ENCODE data around the gene RASIP1. TPM values are rescaled to one million over a fixed set of nuclear protein-coding genes. Genes with fewer than 3 reads are reported as not detected.
"Not testable (repeated sequence)": the region's sequence is repeated elsewhere in the genome, so short reads cannot be mapped to it uniquely, and the experiment has no call there.

Gene RASIP1, protein sequence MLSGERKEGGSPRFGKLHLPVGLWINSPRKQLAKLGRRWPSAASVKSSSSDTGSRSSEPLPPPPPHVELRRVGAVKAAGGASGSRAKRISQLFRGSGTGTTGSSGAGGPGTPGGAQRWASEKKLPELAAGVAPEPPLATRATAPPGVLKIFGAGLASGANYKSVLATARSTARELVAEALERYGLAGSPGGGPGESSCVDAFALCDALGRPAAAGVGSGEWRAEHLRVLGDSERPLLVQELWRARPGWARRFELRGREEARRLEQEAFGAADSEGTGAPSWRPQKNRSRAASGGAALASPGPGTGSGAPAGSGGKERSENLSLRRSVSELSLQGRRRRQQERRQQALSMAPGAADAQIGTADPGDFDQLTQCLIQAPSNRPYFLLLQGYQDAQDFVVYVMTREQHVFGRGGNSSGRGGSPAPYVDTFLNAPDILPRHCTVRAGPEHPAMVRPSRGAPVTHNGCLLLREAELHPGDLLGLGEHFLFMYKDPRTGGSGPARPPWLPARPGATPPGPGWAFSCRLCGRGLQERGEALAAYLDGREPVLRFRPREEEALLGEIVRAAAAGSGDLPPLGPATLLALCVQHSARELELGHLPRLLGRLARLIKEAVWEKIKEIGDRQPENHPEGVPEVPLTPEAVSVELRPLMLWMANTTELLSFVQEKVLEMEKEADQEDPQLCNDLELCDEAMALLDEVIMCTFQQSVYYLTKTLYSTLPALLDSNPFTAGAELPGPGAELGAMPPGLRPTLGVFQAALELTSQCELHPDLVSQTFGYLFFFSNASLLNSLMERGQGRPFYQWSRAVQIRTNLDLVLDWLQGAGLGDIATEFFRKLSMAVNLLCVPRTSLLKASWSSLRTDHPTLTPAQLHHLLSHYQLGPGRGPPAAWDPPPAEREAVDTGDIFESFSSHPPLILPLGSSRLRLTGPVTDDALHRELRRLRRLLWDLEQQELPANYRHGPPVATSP
- not detected in 2 replicates for total RNA-seq (2014; rRNA removed; shearing (Covaris generic))
- polyA plus RNA-seq (2015; cell fraction: cytosol; rRNA removed), result 0.06 TPM in 1 of 2 replicates, not detected in the other
- 0.08 TPM in 1 of 2 replicates, not detected in the other for polyA plus RNA-seq (2015; cell fraction: nucleus; rRNA removed)

DNA sequence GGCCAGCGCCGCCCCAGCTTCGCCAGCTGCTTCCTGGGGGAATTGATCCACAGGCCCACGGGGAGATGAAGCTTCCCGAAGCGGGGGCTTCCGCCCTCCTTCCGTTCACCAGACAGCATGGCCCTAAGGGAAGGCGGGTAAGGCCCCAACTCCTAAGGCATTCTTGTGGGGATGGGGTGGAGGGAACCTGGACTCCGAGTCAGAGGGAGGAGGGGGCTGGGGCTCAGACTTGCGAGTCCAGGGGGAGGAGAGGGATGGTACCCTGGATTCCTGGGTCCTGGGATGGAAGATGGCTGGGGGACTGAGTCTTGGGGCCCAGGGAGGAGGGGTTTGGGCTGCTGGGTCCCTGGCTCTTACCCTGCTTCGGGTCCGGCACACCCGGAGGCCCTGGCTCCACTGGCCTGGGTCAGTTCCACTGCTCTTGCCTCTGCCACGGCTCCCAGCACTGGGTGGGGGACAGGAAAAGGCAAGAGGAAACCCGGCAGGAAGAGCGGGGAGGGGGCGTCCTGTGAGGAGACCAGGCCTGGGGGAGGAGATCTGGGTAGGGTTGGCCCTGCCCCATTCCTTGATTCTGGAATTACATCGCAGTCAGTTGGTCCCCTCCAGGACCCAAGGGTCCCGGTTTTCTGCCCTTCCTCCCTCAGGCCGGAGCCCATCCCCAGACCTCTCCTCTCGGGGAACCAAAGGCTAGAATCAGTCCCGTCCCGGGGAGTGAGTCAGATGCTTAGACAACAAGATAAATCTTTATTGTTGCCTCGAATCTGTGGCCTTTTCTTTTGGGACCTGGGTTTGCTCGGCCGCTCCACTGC lies at the start of gene RASIP1:
RASIP1 (minus strand) TSS at position 447 of the 809 bp plus-strand sequence; CDS start at position 119, 328 bp downstream.
- DNase-seq (ENCODE audit: low read depth), result no peak

DNA sequence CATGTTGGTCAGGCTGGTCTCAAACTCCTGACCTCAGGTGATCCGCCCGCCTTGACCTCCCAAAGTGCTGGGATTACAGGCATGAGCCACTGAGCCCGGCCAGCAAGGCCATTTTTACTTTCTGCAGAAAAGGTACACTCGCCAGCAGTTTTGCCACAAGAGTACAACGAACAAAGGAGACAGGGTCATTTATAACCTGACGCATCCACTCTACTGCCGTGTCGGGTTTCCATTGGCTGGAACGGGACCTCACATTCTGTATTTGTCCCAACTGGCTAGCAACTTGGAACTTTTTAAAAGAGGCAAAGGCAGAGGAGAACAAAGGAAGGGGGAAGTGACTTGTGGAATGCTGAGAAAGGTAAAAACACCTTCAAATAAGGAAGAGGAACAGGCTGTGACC lies 46.9 kb upstream of the RASIP1 start:
- DNase-seq (ENCODE audit: low read depth), result not testable (repeated sequence)

DNA sequence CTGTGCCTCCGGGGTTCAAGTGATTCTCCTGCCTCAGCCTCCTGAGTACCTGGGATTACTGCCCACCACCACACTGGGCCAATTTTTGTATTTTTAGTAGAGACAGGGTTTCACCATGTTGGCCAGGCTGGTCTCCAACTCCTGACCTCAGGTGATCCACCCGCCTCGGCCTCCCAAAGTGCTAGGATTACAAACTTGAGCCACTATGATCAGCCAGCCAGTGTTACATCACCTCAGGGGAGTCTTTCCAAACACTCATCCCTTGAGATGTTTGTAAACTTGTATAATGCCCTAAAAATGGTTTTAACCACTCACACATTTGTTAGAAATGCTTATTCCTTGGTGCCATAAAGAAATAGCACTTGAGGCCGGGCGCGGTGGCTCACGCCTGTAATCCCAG lies 46.0 kb upstream of the RASIP1 start:
- DNase-seq (ENCODE audit: low read depth), result not testable (repeated sequence)

DNA sequence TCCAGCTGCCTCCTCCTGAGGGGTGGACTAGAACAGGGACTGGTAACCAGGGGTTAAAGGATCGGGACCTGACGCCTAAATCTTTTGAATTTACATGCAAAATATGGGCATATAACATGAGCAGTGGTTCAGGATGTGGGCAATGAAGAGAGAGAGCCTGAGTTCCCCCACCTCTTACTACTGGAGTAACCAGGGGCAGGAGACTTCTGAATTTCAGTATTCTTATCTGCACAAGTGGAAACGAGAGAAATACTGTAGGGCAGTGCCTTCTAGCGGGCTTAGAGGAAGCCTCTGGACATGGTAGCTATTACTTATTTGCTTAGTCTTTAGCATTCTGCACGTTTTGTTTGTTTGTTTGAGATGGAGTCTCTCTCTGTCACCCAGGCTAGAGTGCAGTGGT lies 44.1 kb upstream of the RASIP1 start:
- no peak for DNase-seq (ENCODE audit: low read depth)

DNA sequence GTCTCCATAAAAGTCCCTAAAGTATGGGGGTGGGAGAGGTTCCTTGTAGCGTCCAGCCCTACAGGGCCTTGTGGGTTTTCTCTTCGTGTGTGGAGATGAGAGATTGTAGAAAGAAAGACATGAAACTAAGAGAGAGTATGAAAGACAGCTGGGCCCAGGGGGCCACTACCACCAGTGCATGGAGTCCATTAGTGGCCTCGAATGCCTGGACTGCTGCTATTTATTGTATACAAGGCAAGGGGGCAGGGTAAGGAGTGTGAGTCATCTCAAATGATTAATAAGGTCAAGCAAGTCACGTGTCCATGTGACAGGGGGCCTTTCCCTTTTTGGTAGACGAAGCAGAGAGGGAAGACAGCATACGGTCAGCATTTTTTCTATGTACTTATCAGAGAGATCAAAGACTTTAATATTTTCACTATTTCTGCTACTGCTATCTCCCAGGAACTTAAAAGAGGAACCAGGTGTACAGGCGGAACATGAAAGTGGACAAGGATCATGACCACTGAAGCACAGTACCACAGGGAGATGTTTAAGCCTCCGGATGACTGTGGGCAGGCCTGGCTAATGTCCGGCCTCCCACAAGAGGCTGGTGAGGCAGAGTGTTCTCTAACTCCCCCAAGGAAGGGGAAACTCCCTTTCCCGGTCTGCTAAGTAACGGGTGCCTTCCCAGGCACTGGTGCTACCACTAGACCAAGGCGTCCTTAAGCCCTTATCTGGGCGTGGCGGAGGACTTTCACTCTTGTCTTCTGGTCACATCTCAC lies 40.4 kb upstream of the RASIP1 start:
- peak; percentile 67 for DNase-seq (ENCODE audit: low read depth)

DNA sequence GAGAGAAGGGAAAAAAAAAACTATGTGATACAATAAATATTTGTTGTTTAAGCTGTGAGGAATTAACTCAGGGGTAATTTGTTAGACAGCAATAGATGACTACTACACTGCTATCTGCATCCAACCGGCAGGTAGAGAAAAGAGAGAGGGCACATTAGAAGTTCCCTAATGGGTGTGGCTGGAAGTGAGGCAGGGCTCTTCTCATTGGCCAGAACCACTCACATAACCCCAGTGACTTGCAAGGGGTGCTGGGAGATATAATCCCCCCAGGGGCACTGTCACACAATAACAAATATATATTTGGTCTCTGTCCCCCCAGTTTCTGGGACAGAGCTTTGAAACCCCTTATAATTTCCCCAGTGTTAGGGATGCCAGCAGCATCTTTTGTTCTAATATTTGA lies 39.2 kb upstream of the RASIP1 start:
- no peak for DNase-seq (ENCODE audit: low read depth)

DNA sequence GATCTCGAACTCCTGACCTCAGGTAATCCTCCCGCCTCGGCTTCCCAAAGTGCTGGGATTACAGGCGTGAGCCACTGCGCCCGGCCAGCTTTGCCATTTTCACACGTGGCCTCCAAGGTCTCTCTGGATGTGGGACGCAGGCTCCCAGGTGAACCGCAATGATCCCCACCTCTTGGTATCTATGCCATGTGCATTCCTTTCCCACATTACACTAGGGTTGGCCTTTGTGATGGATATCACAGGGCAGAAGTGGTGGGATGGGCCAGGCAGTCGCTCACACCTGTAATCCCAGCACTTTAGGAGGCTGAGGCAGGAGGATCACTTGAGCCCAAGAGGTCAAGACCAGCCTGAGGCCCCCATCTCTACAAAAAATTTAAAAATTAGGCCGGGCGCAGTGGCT lies 37.3 kb upstream of the RASIP1 start:
- DNase-seq (ENCODE audit: low read depth), result no peak

DNA sequence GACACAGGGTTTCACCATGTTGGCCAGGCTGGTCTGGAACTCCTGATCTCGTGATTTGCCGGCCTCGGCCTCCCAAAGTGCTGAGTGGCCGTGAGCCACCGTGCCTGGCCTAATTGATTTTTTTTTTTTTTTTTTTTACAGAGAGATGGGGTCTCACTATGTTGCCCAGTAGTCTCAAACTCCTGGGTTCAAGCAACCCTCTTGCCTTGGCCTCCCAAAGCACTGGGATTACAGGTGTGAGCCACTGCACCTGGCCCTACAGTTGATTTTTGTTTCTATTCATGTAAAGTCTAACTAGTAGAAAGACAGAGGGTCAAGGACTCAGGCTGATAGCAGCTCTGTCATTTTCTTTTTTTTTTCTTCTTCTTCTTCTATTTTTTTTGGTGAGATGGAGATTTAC lies 36.7 kb upstream of the RASIP1 start:
- no peak for DNase-seq (ENCODE audit: low read depth)

DNA sequence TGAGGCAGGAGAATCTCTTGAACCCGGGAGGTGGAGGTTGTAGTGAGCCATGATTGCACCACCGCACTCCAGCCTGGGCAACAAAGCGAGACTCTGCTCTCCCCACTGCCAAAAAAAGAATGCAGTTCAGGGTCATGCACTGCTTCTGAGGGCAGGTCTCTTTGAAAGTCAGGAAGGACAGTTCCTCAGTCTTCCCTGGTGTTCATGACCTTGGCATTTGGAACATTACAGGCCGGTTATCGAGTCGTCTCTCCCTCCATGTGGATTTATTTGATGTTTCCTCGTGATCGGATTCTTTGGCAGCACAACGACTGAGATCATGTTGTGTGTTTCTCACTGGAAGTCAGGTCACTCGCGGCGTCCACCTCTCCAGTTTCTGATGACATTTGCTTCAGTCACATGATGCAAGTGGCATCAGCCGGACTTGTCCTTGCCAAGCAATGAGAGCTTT lies 32.1 kb upstream of the RASIP1 start:
- no peak for DNase-seq (ENCODE audit: low read depth)

DNA sequence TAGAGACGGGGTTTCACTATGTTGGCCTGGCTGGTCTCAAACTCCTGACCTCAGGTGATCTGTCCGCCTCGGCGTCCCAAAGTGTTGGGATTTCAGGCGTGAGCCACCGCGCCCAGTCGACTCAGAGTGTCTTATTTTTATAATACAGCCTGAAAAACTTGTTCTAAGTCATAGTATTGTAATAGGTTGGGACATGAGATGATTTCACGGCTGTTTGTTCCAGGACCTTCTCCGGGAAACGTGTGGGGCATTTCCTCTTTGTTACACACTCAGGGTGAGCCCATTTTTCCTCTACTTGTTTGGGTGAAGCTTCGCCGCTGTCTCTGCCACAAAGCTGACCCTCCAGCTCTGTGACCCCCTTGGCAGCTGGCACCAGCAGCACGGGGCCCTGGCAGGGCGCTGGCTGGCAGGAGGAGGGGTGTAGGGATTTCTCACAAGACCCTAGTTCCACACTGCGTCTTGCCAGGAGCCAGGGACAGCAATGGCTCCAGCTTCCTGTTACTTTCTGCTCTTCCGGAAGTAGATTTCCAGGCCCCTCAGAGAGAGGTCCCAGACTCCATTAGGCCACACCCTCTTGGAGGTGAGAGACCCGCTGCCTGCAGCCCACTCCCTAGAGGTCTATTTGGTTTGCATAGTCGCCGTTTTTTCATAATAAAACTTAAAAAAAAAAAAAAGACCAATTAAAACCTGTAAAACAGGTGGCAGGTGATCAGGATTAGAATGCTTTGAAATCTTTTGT lies 30.5 kb upstream of the RASIP1 start:
- no peak for DNase-seq (ENCODE audit: low read depth)

DNA sequence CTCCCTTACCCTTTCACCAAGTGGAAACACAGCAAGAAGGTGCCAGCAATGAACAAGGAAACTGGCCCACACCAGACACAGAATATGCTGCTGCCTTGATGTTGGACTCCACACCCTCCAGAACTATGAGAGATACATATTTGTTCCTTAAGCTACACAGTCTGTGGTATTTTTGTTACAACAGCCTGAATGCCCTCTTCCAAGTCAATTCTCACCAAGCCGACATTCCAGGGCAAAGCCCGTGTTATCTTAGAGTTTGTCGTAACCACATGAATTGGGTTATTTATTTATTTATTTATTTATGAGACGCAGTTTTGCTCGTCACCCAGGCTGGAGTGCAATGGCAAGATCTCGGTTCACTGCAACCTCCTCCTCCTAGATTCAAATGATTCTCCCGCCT lies 29.9 kb upstream of the RASIP1 start:
- DNase-seq (ENCODE audit: low read depth), result peak; percentile 27

DNA sequence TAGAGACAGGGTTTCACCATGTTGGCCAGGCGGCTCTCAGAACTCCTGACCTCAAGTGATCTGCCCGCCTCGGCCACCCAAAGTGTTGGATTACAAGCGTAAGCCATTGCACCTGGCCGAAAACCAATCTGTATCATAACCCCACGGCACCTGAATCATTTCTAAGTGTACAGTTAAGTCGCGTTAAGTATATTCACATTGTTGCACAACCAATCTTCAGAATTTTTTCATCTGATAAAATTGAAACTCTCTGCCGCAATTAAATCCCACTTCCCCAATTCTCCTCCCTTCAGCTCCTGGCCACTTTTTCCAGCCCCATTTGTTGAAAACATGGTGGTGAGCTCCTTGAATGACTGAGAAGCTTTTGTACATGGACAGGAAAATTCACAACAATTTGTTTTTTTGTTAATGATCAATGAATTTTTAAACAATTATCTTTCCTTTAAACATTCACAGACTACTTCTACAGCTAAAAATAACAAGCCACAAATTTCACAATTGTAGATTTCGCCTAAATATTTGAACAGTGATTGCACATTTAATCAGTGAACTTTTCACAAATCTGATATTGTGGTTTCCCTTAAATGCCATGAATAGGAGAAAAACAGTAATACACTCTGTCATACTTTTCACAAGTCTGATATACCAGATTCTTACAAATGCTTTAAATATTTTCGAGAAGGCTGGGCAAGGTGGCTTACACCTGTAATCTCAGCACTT lies 28.7 kb upstream of the RASIP1 start:
- no peak for DNase-seq (ENCODE audit: low read depth)

DNA sequence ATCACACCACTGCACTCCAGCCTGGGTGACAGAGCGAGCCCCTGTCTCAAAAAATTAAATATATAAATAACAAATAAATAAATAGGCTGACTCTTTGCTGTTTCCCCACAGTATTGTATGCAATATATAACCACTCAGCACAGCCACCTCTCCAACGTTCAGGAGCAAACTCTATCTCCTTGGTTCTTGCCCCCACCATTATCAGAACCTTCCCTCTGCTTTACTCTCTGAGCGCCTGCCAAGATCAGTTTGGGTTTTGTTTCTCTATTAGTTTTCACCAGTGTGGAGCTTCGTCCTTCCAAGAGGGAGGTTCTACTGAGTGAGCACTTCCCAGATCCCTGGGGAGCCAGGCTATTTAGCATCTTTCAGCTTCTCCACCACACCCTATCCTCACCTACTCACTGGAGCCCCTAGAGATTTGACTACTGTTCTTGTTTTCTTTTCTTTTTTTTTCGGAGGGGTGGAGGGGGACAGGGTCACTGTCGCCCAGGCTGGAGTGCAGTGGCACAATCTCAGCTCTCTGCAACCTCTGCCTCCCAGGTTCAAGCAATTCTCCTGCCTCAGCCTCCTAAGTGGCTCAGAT lies 27.9 kb upstream of the RASIP1 start:
- not testable (repeated sequence) for DNase-seq (ENCODE audit: low read depth)

DNA sequence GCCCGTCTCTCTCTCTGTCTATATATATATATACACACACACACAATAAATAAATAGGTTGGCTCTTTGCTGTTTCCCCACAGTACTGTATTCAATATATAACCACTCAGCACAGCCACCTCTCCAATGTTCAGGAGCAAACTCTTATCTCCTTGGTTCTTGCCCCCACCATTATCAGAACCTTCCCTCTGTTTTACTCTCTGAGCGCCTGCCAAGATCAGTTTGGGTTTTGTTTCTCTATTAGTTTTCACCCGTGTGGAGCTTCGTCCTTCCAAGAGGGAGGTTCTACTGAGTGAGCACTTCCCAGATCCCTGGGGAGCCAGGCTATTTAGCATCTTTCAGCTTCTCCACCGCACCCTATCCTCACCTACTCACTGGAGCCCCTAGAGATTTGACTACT lies 25.4 kb upstream of the RASIP1 start:
- not testable (repeated sequence) for DNase-seq (ENCODE audit: low read depth)

DNA sequence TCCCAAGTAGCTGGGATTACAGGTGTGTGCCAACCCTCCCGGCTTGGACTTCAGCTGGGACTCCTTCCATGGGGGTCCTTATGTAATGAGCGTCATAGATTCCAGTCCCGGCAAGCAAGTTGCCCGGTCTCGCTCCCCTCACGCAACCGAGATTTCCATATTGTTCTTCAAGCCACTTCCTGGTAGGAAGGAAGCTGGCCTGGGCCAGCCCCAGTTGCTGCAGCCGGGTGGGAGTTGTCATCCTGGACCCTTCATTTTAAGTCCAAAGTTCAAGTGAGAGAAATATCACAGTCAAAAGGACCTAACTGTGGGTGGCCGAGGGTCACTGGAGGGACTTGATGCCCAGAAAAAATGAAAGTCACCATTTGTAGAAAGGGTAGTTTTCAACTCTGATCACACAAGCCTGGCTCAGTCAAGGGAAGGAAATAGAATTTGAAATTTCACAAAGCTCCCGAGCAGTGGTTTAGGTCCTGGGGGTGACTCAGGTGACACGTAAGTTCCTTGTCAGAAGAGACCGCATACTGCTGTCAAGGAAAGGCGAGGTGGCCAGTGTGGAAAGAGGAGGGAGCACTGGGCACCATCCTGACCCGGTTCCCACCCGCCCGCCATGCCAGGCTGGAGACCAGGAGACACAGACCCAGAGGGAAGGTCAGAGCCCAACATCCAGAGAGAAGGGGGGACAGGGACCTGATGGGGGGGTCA lies 20.2 kb upstream of the RASIP1 start:
- DNase-seq (ENCODE audit: low read depth), result peak; percentile 72

DNA sequence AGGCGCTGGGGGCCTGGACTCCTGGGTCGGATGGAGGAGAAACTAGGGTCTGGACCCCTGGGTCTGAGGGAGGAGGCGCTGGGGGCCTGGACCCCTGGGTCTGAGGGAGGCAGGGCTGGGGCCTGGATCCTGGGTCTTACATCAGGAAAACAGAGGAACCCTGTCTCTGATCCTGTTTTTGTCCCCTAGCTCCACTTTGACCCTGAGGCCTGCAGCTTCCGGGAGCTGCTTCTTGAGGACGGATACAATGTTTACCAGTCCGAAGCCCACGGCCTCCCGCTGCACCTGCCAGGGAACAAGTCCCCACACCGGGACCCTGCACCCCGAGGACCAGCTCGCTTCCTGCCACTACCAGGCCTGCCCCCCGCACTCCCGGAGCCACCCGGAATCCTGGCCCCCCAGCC lies 17.3 kb upstream of the RASIP1 start:
- no peak for DNase-seq (ENCODE audit: low read depth)

DNA sequence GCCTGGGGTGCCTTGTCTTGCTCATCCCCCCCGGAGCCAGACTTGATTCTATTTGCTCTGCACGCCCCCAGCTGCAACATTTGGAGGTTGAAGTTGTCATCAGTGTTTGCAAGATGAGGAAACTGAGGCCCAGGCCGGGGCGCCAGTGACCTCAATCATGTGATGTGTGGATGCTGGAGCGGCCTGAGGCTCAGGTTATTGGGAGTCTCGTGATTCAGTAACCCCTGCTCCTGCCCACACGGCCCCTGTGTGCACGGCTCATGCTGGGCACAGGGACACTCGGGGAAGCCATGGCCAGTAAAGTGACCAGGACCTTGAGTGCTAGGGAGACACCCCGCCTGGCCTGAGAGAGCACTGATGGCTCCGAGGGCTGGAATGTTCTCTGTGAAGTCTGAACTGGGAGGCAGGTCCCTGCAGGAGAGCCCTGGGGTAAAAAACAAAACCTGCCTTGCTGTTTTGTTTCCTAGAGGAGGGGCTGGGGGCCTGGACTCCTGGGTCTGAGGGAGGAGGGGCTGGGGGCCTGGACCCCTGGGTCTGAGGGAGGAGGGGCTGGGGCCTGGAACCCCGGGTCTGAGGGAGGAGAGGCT lies 16.8 kb upstream of the RASIP1 start:
- DNase-seq (ENCODE audit: low read depth), result no peak

Data from HT1080 (cell line).